ENCODE results near the gene WDR47.

Gene WDR47

GRCh38 chr1:109041621-109042468 is at the start of gene WDR47:
Gene WDR47 (minus strand): TSS chr1:109042102. CDS start chr1:109023512, 18,590 bp downstream.
- peak; percentile 96 for DNase-seq (ENCODE audit: low read depth, low spot score)

DNA sequence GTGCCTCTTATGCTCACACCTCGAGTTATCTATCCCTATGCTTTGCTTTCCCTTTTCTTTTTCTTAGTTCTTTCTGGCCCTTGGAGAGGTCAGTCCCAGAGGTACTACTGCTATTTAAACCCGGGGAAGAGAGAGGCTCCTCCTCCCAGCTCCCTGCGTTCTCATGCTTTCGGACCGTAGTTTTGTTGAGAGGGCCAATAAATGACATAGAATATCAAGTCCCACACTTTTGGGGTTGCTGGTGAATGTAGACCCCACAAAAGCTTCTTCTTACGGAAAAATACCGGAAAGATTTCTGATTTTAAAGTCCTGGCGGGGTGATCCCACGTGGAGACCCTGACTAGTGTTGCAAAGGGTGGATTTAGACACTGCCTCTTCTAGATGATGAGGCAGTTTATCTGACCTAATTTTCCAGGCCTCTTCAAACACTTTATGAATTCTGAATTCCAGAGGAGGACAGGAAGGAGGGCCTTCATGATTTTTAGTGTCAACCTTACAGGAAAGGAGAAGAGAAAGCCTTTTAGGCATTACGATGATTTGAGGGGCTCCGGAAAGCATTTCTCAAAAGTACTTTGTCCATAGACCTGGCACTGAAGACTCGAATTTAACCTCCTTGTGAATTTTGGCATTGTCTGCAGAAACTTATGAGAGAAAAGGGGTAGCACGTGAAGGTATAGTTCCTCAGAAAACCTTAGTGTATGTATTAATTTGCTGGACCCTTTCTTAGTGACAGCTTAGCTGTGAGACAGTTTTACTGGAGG is 49.4 kb upstream of the WDR47 start:
- no peak for DNase-seq (ENCODE audit: low read depth, low spot score)

DNA sequence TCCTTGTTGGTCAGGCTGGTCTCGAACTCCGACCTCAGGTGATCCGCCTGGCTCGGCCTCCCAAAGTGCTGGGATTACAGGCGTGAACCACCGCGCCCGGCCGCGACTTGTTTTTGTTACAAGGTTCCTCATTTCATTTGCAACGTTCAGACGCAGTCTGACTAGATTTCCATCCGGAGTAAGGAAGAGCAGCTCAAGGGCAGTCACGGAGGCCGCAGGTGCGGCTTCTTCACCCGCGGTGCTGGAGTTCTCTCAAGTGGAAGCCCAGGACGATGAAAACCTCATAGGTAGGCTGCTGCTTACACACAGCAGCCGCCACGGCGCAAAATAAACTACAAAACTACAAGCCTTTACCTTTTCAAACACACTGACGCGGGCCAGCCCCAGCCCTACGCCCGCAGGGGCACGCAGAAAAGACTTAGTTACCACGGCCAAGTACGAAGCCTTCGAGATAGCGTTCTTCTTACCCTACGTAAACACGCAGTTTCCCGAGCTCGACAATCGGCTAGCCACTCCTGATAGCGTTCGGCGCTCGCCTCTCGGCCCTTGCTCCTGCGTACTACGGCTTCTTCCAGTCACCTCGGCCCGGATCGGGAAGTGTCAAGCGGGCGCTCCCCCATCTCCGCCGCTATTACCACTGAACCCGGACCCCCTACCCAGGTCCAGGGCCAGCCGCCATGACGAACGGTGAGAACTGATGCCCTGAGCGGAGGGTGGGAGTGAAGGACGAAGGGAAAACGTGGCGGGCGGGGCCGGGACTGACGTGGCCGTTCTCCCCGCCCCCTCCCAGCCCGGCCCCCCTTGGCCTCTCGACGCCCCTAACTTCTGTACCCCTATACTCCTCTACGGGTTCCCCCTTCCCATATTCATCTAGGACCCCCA is 48.5 kb upstream of the WDR47 start, which contains the start of gene TMEM167B:
Gene TMEM167B, plus strand, starts transcription at position 569 of the 882 bp plus-strand sequence. Its CDS starts 109 bp downstream, at position 678.
- DNase-seq (ENCODE audit: low read depth, low spot score), result peak; percentile 95

GRCh38 chr1:109089242-109090015 is 47.5 kb upstream of the WDR47 start:
- peak; percentile 91 for DNase-seq (ENCODE audit: low read depth, low spot score)

DNA sequence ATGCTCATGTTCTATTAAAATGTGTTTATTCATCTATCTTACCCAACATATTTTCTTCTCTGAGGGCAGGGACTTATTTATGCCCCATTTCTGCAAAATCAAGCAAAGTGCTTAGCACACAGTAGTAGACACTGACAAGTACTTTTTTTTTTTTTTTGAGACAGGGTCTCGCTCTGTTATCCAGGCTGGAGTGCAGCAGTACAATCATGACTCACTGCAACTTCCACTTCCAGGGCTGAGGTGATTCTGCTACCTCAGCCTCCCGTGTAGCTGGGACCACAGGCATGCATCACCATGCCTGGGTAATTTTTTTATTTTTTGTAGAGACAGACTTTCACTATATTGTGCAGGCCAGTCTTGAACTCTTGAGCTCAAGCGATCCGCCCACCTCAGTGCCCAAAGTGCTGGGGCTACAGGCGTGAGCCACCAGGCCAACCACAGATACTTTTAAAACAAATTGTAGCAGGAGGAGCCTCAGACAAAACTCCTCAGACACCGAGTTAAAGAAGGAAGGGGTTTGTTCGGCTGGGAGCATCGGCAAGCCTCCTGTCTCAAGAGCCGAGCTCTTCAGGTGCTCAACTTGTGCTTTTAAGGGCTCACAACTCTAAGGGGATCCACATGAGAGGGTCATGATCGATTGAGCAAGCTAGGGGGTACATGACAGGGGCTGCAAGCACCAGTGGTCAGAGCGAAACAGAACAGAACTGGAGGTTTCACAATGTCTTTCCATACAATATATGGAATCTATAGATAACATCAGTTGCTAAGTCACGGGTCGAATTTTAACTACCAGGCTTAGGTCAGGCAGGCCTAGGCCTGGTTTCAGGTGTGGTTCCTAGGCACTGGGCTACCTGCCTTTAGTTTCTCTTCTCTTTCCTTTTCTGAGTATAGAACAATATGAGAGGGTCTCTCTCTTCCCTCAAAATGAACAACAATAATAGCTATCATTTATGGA is 42.9 kb upstream of the WDR47 start:
- no peak for DNase-seq (ENCODE audit: low read depth, low spot score)

GRCh38 chr1:109083923-109084322 is 42.0 kb upstream of the WDR47 start:
- no peak for DNase-seq (ENCODE audit: low read depth, low spot score)

DNA sequence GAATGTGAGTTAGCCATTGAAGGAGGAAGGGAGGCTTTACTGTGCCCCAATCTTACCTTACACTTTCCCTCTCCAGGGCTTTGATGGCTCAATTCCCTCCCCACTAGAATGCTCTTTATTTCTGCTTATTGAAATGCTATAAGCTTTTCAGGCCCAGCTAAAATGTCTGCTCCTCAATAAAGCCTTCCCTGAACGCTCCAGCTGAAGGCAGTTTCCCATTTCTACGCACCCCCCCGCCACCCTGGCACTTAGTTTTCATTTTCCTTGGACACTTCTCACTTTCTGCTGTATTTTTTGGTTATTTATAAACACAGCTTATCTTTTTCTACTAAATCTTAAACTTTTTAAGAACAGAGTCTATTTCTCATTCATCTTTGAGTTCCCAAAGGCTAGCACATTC is 41.6 kb upstream of the WDR47 start:
- no peak for DNase-seq (ENCODE audit: low read depth, low spot score)

GRCh38 chr1:109080441-109081082 is 38.7 kb upstream of the WDR47 start:
- DNase-seq (ENCODE audit: low read depth, low spot score), result no peak

DNA sequence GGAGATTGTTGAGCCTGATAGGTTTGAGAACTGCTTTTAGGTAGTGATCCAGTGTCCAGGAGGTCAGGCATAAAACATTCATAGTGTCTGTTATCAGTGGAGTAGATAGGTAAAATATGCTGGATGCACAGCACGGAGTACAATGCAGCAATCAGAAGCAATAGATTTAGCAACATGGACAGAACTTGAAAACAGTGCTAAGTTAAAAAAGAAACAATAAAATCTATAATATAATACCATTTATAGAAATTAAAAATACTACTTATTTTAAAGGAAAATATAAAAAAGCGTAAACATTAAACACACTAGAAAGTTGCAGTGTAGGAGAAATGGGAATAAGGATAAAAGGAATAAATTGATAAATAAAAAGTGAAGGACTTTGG is 37.3 kb upstream of the WDR47 start:
- DNase-seq (ENCODE audit: low read depth, low spot score), result no peak

DNA sequence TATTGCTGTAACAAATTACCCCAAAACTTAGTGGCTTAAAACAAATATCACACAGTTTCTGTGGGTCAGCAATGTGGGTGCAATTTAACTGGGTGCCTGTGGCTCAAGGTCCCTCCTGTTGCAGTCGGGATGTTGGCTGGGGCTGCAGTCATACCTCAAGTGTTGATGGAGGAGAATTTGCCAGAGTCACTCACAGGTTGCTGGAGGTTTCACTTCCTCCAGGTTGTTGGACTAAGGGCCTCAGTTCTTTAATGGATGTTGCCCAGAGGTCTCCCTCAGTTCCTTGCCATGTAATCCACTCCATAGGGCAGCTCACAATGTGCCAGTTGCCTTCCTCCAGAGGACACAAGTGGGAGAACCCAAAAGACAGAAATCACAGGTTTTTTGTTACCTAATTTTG is 36.4 kb upstream of the WDR47 start:
- no peak for DNase-seq (ENCODE audit: low read depth, low spot score)

DNA sequence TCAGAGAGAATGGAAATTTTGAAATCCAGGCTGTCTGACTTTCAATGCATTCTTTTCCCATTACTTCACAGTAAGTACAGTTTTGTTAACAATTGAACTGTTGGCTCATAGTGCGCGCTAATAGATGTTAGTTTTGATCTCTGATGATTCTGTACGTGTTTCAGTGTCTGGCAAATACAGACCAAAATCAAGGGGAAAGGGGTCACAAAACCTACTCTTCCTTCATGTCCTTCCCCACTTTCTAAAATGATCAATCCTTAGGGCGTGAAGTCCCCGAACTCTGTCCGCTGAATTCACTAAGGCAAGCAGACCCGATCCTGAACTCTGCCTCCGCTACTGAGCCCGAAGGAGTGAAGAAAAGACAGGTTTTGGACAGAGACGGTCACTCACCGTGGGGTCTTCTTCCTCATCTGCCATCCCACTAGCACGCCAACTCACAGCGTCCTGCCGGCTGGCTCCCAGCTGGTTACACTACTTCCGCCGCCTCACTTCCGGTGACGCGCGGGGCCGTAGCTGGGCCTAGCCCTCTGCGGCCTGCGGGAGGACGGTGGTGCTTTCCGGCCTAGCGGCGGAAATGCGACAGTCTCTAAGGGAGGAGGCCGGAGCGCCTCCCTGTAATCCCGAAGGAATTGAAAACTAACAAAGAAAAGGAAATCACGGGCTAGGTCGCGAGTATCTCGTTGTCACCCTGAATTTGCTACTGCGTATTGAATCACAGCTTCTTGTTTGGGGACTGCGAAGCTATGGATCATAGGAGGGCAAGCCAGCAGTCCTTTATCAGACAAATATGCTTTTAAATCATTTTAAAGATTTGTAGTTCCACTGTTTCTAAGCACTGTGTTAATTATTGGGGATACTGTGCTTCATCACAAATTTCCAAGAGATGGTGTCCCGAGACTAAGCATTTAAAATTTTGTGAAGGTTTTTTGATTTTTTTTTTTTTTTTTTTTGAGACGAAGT is 33.9 kb upstream of the WDR47 start, which contains the start of gene TAF13:
Gene TAF13, minus strand, starts transcription at position 473 of the 960 bp plus-strand sequence. Its CDS starts 56 bp downstream, at position 417.
- peak; percentile 97 for DNase-seq (ENCODE audit: low read depth, low spot score)

- DNase-seq (ENCODE audit: low read depth, low spot score), result no peak
These were observed 27.4 kb upstream of the WDR47 start for GRCh38 chr1:109069294-109069693.

- DNase-seq (ENCODE audit: low read depth, low spot score), result no peak
These were observed 26.0 kb upstream of the WDR47 start for GRCh38 chr1:109067883-109068282.

DNA sequence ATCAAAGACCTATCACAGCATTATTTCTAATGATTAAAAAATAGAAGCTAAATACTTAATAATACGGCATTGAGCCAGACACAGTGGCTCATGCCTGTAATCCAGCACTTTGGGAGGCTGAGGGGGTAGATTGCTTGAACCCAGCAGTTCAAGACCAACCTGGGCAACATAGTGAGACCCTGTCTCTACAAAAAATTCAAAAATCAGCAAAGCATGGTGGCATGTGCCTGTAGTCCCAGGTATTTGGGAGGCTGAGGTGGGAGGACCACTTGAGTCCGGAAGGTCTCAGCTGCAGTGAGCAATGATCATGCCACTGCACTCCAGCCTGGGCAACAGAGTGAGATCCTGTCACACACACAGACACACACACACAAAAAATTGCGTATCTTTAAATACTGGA is 23.2 kb upstream of the WDR47 start:
- DNase-seq (ENCODE audit: low read depth, low spot score), result no peak

GRCh38 chr1:109061183-109061582 is 19.3 kb upstream of the WDR47 start:
- DNase-seq (ENCODE audit: low read depth, low spot score), result no peak

DNA sequence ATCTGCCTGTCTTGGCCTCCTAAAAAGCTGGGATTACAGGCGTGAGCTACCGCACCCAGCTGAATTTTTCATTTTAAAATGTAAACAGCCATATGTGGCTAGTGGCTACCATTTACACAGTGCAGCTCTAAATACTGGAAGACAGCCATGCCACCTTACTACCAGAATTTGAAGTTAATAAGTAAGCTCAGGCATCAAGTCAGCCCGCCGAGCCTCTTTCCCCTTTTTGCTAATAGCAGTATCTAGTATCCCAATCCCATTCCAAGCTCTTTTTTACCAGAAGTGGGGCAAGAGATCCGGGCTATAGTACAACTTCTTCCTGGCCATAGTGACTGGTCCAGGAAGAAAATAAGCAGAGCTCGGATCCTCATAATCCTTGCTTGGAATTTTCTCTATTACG is 18.8 kb upstream of the WDR47 start:
- no peak for DNase-seq (ENCODE audit: low read depth, low spot score)

- DNase-seq (ENCODE audit: low read depth, low spot score), result no peak
These were observed 17.1 kb upstream of the WDR47 start for GRCh38 chr1:109059026-109059425.

- no peak for DNase-seq (ENCODE audit: low read depth, low spot score)
These were observed 14.2 kb upstream of the WDR47 start for GRCh38 chr1:109056064-109056463.
